ENCODE data around the gene BTNL2. TPM values are rescaled to one million over a fixed set of nuclear protein-coding genes. Genes with fewer than 3 reads are reported as not detected.
A peak's percentile ranks its signal among the peaks of the same experiment; 100 is the strongest.

The BTNL2 gene
- total and polyA plus RNA-seq, 2 of the 13 experiments (the other 11 are each of a cell fraction or from before 2014, with no cell fraction given), result not detected

- TF ChIP-seq RNF2 (conservative IDR thresholded peaks at IDR 0.05; ENCODE audit: low read depth) (peak; percentile 93), NCOA5 (CRISPR knock-in tag; IDR thresholded peaks at IDR 0.05) (no peak), ETV6 (CRISPR knock-in tag; conservative IDR thresholded peaks at IDR 0.05) (no peak), KDM3A (CRISPR knock-in tag; IDR thresholded peaks at IDR 0.05; ENCODE audit: low read depth) (no peak), ZNF614 (CRISPR knock-in tag; IDR thresholded peaks at IDR 0.05; ENCODE audit: borderline replicate concordance) (0 out of 2 replicates have a peak, but pooled peaks have one; percentile 44), ZNF367 (CRISPR knock-in tag; IDR thresholded peaks at IDR 0.05; ENCODE audit: borderline replicate concordance) (no peak), ZNF83 (CRISPR knock-in tag; IDR thresholded peaks at IDR 0.05; ENCODE audit: borderline replicate concordance) (no peak), GMEB2 (CRISPR knock-in tag; IDR thresholded peaks at IDR 0.05; ENCODE audit: low read depth) (no peak), KAT8 (CRISPR knock-in tag; IDR thresholded peaks at IDR 0.05) (peak; percentile 28; the same call in 1 of the 2 replicates), PHF5A (CRISPR knock-in tag; IDR thresholded peaks at IDR 0.05; ENCODE audit: low read depth, unreplicated experiment) (peak; percentile 46), CBX2 (IDR thresholded peaks at IDR 0.05; ENCODE audit: low read depth, low read length) (peak; percentile 50; the same call in 1 of the 2 replicates), CBX2 (CRISPR knock-in tag; IDR thresholded peaks at IDR 0.05; ENCODE audit: low read depth) (no peak), PBX2 (CRISPR knock-in tag; IDR thresholded peaks at IDR 0.05) (no peak), IKZF5 (CRISPR knock-in tag; IDR thresholded peaks at IDR 0.05) (no peak)
- TF ChIP-seq, protein P1, sequence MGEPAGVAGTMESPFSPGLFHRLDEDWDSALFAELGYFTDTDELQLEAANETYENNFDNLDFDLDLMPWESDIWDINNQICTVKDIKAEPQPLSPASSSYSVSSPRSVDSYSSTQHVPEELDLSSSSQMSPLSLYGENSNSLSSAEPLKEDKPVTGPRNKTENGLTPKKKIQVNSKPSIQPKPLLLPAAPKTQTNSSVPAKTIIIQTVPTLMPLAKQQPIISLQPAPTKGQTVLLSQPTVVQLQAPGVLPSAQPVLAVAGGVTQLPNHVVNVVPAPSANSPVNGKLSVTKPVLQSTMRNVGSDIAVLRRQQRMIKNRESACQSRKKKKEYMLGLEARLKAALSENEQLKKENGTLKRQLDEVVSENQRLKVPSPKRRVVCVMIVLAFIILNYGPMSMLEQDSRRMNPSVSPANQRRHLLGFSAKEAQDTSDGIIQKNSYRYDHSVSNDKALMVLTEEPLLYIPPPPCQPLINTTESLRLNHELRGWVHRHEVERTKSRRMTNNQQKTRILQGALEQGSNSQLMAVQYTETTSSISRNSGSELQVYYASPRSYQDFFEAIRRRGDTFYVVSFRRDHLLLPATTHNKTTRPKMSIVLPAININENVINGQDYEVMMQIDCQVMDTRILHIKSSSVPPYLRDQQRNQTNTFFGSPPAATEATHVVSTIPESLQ (CRISPR knock-in tag; conservative IDR thresholded peaks at IDR 0.05), result no peak
- TF ChIP-seq, protein P2, sequence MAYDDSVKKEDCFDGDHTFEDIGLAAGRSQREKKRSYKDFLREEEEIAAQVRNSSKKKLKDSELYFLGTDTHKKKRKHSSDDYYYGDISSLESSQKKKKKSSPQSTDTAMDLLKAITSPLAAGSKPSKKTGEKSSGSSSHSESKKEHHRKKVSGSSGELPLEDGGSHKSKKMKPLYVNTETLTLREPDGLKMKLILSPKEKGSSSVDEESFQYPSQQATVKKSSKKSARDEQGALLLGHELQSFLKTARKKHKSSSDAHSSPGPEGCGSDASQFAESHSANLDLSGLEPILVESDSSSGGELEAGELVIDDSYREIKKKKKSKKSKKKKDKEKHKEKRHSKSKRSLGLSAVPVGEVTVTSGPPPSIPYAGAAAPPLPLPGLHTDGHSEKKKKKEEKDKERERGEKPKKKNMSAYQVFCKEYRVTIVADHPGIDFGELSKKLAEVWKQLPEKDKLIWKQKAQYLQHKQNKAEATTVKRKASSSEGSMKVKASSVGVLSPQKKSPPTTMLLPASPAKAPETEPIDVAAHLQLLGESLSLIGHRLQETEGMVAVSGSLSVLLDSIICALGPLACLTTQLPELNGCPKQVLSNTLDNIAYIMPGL (CRISPR knock-in tag; IDR thresholded peaks at IDR 0.05; ENCODE audit: borderline replicate concordance in 1 of 2, low read depth in 1 of 2), result 0 out of 4 replicates have a peak, but pooled peaks of 1 of the 2 experiments have one; percentile 38
Observed at GRCh38 chr6:32415521-32416019, 8.6 kb upstream of the BTNL2 start (continued).
